Erythroblast (primary cell): ENCODE results near the gene CKM.
"Not testable (repeated sequence)": the region's sequence is repeated elsewhere in the genome, so short reads cannot be mapped to it uniquely, and the experiment has no call there.

Experiments used
- DNase-seq, 2 experiments: peaks; one replicate each; lab custom pipeline; 2025; lab: John Stamatoyannopoulos, UW
- GATA1 ChIP-seq: IDR thresholded peaks from 2 replicates; pipeline ENCODE4 v1.6.1; 2011; ENCODE audit warnings: low read depth, mild to moderate bottlenecking, control low read depth, low read length, moderate library complexity
- POLR2A ChIP-seq: IDR thresholded peaks from 2 replicates; pipeline ENCODE4 v1.6.1; 2011; ENCODE audit warnings: mild to moderate bottlenecking, low read length

CKM gene

GRCh38 chr19:45275370-45275971, 47.2 kb downstream of the CKM start:
- TF ChIP-seq POLR2A (no peak), GATA1 (no peak)
- DNase-seq: no peak

- no peak for DNase-seq
- TF ChIP-seq POLR2A (no peak), GATA1 (no peak)
These were observed 49.2 kb downstream of the CKM start for GRCh38 chr19:45273521-45273855.

- no peak for DNase-seq
- TF ChIP-seq POLR2A: no peak
- no peak for TF ChIP-seq GATA1
These were observed 51.0 kb downstream of the CKM start for GRCh38 chr19:45271735-45272108.

- DNase-seq: no peak
- no peak for TF ChIP-seq GATA1
- TF ChIP-seq POLR2A: no peak
These were observed 51.5 kb downstream of the CKM start for GRCh38 chr19:45271098-45271734.

- DNase-seq: not testable (repeated sequence)
These were observed 52.7 kb downstream of the CKM start for GRCh38 chr19:45269939-45270338.

GRCh38 chr19:45267296-45267695, 55.4 kb downstream of the CKM start:
- TF ChIP-seq GATA1 (no peak), POLR2A (no peak)
- DNase-seq: no peak

GRCh38 chr19:45265375-45265774, 57.3 kb downstream of the CKM start:
- DNase-seq: no peak
- TF ChIP-seq GATA1: no peak
- TF ChIP-seq POLR2A: no peak

GRCh38 chr19:45264781-45265317, 57.8 kb downstream of the CKM start:
- no peak for TF ChIP-seq GATA1
- TF ChIP-seq POLR2A: no peak
- no peak for DNase-seq

GRCh38 chr19:45263013-45263412, 59.7 kb downstream of the CKM start:
- no peak for DNase-seq
- TF ChIP-seq GATA1: no peak
- TF ChIP-seq POLR2A: no peak

GRCh38 chr19:45262570-45262969, 60.1 kb downstream of the CKM start:
- TF ChIP-seq POLR2A (no peak), GATA1 (no peak)
- no peak for DNase-seq

GRCh38 chr19:45258862-45259261, 63.8 kb downstream of the CKM start:
- no peak for DNase-seq
- no peak for TF ChIP-seq POLR2A
- no peak for TF ChIP-seq GATA1

- no peak for DNase-seq
- TF ChIP-seq POLR2A (no peak), GATA1 (no peak)
These were observed 65.8 kb downstream of the CKM start for GRCh38 chr19:45256836-45257235.
